GM23248 (cell line): ENCODE data around the gene KIF26A.

ENCODE experiments used
- EZH2 ChIP-seq: fragments of 200-600 bp; sonication (generic); IDR thresholded peaks from 2 replicates; pipeline ENCODE4 v1.6.1; 2018; ENCODE audit warnings: antibody characterized with exemption, mild to moderate bottlenecking; ENCODE audit not compliant: insufficient read depth, poor library complexity, severe bottlenecking
- EZH2phosphoT487 ChIP-seq: fragments of 200-600 bp; sonication (generic); IDR thresholded peaks from 2 replicates; pipeline ENCODE4 v1.6.1; 2018; ENCODE audit warnings: antibody characterized with exemption, moderate library complexity, mild to moderate bottlenecking, low read depth; ENCODE audit not compliant: insufficient read depth

DNA sequence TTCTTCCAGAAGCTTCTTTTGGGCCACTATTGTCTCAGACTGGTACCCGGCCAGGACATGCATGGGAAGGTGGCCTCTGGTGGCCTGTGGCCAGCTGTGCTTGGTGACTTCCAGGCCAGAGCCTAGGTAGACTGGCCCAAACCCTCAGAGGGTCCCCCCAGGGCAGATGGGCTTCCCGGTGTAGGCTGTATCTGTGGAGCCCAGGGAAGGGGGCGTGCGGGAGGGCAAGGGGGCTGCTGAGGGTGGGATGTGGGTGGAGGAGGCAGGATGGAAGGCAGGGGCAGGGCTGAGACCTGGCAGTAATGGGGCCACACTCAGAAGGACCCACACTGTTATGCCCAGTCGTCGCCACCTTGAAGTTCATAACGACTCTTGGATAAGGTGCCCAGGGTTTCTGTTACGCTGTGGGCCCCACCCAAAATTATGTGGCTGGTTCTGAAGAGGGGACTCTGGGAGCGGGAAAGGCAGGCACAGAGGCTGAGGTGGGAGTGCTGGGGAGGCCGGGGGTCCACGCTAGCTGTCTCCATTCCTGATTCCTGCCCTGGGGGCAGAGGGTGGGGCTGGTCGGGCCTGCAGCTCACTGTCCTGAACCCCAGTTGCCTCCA is 52.1 kb downstream of the KIF26A start:
- TF ChIP-seq EZH2, result no peak
- no peak for TF ChIP-seq EZH2phosphoT487
